OCI-LY7 (cell line): ENCODE results near the gene IPO4.

Experiments used
- EZH2phosphoT487 ChIP-seq: fragments of 200-600 bp; sonication (generic); IDR thresholded peaks from 2 replicates; pipeline ENCODE4 v1.6.1; 2018; ENCODE audit warnings: low read depth, borderline replicate concordance, mild to moderate bottlenecking, mixed run types, antibody characterized with exemption, low read length, moderate library complexity, mixed read lengths
- TF ChIP-seq, protein P1 (sequence below): fragments of 200-600 bp; sonication (generic); conservative IDR thresholded peaks from 2 replicates; pipeline ENCODE4 v1.5.1; 2014; ENCODE audit warnings: mild to moderate bottlenecking, antibody characterized with exemption, low read length, moderate library complexity, mixed read lengths

DNA sequence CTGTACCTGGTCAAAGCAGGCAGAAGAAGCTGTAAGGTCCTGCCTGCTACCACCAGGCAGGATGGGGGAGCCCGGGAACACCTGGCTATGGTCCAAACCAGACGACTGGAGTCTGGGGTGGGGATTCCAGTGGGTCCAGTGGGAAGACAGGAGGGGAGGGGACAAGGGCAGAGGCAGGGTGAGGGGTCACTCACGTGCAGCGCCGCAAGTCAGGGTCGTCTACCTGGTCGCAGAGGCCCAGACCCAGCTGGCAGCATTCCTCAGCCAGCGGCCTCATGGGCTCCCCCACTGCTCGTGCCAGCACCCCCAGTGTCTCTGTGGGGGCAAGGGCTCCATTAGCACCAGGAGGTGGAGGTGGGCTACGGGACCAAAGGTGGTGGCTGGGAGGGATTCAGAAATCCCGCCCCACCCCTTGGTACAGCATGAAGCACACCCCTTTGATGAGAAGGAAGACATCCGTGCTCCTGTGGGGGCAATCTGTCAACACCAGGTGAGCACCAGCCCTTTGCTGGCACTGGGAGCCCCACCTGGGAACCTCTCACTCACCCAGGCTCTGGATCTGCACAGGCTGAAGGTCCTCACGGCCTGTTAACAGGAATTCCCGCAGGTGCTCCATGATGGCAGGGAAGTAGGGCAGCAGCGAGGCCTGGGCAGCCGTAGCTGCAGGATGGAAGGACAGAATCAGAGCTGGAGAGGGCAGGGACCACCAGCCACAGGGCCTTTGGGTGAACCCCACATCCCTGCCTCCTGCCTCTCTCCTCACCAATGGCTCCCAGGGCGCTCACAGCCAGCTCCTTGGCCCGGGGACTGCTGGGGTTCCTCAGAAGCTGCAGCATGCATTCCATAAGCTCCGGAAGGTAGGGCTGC is 4.3 kb downstream of the IPO4 start:
- TF ChIP-seq, protein P1, sequence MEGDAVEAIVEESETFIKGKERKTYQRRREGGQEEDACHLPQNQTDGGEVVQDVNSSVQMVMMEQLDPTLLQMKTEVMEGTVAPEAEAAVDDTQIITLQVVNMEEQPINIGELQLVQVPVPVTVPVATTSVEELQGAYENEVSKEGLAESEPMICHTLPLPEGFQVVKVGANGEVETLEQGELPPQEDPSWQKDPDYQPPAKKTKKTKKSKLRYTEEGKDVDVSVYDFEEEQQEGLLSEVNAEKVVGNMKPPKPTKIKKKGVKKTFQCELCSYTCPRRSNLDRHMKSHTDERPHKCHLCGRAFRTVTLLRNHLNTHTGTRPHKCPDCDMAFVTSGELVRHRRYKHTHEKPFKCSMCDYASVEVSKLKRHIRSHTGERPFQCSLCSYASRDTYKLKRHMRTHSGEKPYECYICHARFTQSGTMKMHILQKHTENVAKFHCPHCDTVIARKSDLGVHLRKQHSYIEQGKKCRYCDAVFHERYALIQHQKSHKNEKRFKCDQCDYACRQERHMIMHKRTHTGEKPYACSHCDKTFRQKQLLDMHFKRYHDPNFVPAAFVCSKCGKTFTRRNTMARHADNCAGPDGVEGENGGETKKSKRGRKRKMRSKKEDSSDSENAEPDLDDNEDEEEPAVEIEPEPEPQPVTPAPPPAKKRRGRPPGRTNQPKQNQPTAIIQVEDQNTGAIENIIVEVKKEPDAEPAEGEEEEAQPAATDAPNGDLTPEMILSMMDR, result no peak
- TF ChIP-seq EZH2phosphoT487, result no peak
